Fibroblast of villous mesenchyme (primary cell): ENCODE data around the gene KHDRBS1. TPM values are rescaled to one million over a fixed set of nuclear protein-coding genes. Genes with fewer than 3 reads are reported as not detected.
A peak's percentile ranks its signal among the peaks of the same experiment; 100 is the strongest.
"Not testable (repeated sequence)": the region's sequence is repeated elsewhere in the genome, so short reads cannot be mapped to it uniquely, and the experiment has no call there.

Experiments used
- DNase-seq: peaks from one replicate; pipeline ENCODE4 v3.0.0-alpha.2; 2010; ENCODE audit warnings: low read depth
- H3K4me3 ChIP-seq: 2 replicates; pipeline ENCODE4 v1.5.1; 2011; ENCODE audit warnings: low read depth, mild to moderate bottlenecking, low read length
- CTCF ChIP-seq: IDR thresholded peaks from 2 replicates; pipeline ENCODE4 v1.5.1; 2012; ENCODE audit warnings: low read depth, mild to moderate bottlenecking, low read length; ENCODE audit not compliant: insufficient read depth
- total RNA-seq: library from RNA; depleted of rRNA; stranded (reverse); fragments of >200 nt; gene quantifications from 2 replicates; pipeline ENCODE4 v1.2.3, GENCODE V29; 2012

KHDRBS1 gene
- total RNA-seq, 1 donor = 51.0 TPM

- peak overlapping the region; percentile 99 for H3K4me3 ChIP-seq
- no peak for DNase-seq
- TF ChIP-seq CTCF = no peak
Measured at GRCh38 chr1:32012709-32013385, 821 bp upstream of the KHDRBS1 start.

DNA sequence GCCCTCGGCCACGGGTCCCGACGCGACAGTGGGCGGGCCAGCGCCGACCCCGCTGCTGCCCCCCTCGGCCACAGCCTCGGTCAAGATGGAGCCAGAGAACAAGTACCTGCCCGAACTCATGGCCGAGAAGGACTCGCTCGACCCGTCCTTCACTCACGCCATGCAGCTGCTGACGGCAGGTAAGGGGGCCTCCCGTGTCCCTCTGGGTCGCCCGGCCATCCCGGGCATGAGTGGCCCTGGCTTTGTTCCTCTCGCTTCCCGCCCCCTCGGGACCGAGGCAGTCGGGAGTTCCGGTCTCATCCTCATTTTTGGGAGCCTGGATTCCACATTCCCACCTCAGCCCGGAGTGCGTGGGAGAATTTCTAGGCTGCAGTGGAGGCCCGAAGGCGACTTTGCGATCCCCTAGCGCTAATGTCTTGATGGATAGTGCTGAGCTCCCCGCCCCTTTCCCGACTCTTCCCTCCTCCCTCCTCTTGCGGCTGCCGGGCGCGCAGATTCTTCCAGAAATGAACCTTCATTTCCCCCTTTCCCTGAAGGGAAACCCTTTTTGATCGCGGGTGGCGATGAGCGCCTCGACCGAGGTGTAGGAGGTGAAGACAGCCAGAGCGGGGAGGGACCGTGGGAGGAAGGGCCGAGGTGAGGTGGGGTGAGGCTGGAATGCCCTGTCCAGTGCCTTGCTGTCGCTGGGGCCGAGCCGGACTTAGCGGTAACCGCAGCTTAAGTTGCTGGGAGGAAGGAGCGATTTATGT, 705 bp downstream of the KHDRBS1 start:
- peak overlapping the region; percentile 99 for H3K4me3 ChIP-seq
- TF ChIP-seq CTCF = no peak
- DNase-seq = peak; percentile 56

GRCh38 chr1:32014948-32015273, 1.2 kb downstream of the KHDRBS1 start:
- H3K4me3 ChIP-seq = peak overlapping the region; percentile 99
- no peak for TF ChIP-seq CTCF
- DNase-seq = peak; percentile 17

DNA sequence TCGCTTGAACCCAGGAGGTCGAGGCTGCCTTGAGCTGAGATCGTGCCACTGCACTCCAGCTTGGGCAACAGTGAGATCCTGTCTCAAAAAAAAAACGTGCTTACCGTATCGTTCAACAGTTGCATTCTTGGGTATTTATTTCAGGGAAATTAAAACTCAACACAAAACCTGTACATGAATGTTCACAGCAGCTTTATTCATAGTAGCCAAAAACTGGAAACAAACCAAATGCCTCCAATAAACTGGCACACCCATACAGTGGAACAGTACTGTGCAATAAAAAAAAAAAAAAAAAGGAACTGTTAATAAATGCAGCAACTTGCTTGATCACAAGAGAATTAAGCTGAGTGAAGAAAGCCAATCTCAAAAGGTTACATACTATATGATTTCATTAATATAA, 6.7 kb downstream of the KHDRBS1 start:
- DNase-seq = no peak
- no peak overlapping the region for H3K4me3 ChIP-seq
- TF ChIP-seq CTCF = no peak

DNA sequence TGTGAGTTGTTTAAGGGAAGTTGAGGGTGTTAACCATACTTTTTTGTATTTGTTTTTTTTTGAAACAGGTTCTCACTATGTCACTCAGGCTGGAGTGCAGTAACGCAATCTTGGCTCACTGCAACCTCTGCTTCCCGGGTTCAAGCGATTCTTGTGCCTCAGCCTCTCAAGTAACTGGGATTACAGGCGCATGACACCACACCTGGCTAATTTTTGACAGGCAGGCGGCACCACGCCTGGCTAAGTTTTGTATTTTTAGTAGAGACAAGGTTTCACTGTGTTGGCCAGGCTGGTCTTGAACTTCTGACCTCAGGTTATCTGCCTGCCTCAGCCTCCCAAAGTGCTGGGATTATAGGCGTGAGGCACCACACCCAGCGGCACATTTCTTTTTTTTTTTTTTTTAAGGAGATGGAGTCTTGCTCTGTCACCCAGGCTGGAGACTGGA, 7.9 kb downstream of the KHDRBS1 start:
- DNase-seq, H3K4me3 ChIP-seq: not testable (repeated sequence)

DNA sequence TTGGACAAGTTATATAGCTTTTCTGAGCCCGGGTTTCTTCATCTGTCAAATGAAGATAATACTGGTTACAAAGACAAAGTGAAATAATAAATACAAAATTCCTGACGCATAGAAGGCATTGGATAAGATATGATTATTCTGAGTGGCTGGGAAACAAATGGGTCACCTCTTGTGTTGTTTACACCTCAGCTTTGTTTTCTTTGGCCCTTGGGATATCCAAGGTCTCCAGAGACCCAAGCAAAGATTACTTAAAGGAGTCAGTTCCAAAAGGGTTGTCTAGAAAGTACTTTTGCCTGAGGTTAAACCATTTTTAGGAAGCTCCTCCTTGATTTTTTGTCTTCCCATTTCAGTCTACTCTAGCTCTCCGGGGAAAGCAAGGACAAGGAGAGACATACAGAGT, 9.7 kb downstream of the KHDRBS1 start:
- H3K4me3 ChIP-seq = no peak overlapping the region
- no peak for DNase-seq
- TF ChIP-seq CTCF = no peak

DNA sequence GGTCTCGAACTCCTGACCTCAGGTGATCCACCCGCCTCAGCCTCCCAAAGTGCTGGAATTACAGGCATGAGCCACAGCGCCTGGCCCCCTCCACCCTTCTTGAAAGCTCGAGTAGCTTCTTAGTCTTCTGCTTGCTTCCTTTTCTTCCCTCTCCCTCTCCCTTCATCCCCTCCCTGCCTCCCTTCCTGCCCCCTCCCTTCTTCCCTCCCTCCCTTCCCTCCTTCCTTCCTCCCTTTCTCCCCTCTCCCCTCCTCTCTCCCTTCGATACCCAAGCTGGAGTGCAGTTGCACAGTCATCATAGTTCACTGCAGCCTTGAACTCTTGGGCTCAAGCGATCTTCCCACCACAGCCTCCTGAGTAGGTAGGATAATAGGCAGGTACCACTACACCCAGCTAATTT, 11.8 kb downstream of the KHDRBS1 start:
- no peak for DNase-seq
- H3K4me3 ChIP-seq = no peak overlapping the region
- no peak for TF ChIP-seq CTCF
